C4-2B (cell line): ENCODE measurements around the gene KMT5B.

Experiments
- ZFX ChIP-seq: fragments of 450-650 bp; IDR thresholded peaks from 2 replicates; pipeline ENCODE4 v1.6.1; 2017
- TF ChIP-seq, protein P1 (sequence below): fragments of 450-650 bp; conservative IDR thresholded peaks from 2 replicates; pipeline ENCODE4 v1.5.1; 2017; ENCODE audit warnings: mild to moderate bottlenecking

DNA sequence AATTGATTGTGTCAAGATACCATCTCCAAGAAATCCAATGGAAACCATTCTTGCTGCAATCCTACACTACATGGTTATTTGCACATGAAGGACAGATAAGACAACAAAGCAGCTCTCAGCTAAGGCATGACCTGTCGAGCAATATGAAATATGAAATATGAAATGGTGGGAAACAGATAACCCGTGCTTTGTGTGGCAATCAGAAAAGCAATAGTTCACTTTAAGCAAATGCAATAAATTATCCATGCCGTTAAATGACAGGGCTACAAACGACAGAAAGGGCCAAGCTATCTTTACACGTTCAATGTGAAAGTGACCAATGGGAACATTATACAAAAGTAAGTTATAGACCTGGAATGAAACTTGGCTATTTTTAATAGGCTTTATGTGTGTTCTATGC is 35.2 kb downstream of the KMT5B start:
- TF ChIP-seq, protein P1, sequence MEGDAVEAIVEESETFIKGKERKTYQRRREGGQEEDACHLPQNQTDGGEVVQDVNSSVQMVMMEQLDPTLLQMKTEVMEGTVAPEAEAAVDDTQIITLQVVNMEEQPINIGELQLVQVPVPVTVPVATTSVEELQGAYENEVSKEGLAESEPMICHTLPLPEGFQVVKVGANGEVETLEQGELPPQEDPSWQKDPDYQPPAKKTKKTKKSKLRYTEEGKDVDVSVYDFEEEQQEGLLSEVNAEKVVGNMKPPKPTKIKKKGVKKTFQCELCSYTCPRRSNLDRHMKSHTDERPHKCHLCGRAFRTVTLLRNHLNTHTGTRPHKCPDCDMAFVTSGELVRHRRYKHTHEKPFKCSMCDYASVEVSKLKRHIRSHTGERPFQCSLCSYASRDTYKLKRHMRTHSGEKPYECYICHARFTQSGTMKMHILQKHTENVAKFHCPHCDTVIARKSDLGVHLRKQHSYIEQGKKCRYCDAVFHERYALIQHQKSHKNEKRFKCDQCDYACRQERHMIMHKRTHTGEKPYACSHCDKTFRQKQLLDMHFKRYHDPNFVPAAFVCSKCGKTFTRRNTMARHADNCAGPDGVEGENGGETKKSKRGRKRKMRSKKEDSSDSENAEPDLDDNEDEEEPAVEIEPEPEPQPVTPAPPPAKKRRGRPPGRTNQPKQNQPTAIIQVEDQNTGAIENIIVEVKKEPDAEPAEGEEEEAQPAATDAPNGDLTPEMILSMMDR: no peak
- TF ChIP-seq ZFX: no peak
